Mononuclear cell (primary cell): Measurements from ENCODE around the gene HIVEP3. TPM values are rescaled to one million over a fixed set of nuclear protein-coding genes. Genes with fewer than 3 reads are reported as not detected.

Experiments used
- H3K27me3 ChIP-seq: 2 replicates; pipeline ENCODE4 v1.6.0; 2011; ENCODE audit warnings: low read length, control low read depth; ENCODE audit not compliant: insufficient read depth
- H3K4me1 ChIP-seq: 2 replicates; pipeline ENCODE4 v1.5.1; 2011; ENCODE audit warnings: mild to moderate bottlenecking, low read length, control low read depth; ENCODE audit not compliant: insufficient read depth
- H3K4me3 ChIP-seq: 2 replicates; pipeline ENCODE4 v1.5.1; 2011; ENCODE audit warnings: mild to moderate bottlenecking, low read length, moderate library complexity
- H3K9me3 ChIP-seq: 2 replicates; pipeline ENCODE4 v1.5.1; 2011; ENCODE audit warnings: low read depth, mild to moderate bottlenecking, control low read depth, low read length
- total RNA-seq: library from RNA; depleted of rRNA; stranded (reverse); fragments of >200 nt; gene quantifications from one replicate; pipeline ENCODE4 v1.2.3, GENCODE V29; 2012

The HIVEP3 gene
- total RNA-seq, 1 donor, result 3.9 TPM

DNA sequence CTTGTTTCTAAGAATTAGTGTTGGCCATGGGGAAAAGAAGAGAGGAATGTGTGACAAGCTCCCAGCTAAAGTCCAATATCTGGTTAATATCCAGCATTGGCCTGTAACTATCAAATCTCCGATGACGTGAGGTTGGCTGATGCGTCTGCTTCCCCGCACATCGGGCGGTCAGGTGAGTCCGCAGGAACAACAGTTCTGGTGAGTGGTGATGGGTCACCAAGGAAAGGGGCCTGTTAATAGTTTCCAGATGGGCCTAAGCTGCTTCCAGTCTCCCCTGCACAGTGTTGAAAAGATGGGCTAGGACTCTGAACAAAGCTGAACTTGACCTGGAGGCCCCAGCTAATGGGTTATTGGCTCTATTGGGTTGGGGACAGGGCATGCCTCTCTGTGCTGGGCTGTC lies 241.1 kb downstream of the HIVEP3 start:
- H3K27me3 ChIP-seq, result no peaks in the 10 kb centered on the region
- peaks cover 60% of the 10 kb centered on the region for H3K4me1 ChIP-seq
- H3K9me3 ChIP-seq, result no peaks in the 10 kb centered on the region

DNA sequence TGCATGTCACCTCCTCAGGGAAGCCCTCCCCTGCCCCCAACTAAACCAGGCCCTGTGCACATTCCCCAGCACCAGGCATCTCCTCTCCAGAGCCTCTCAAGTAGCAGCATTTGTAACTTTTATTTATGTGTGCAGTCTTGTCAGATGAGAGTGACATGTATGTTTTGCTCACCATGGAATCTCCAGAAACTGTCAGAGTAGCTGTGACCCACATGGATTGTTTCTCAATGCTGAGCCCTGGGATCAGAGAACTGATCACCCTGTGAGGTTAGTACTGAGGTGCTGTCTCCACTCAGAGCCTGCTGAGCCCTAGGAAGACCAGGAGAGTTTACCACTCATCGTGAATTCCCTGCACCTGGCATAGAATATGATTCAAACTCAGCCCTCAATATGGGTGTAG lies 243.3 kb downstream of the HIVEP3 start:
- peaks cover 54% of the 10 kb centered on the region for H3K4me1 ChIP-seq
- H3K4me3 ChIP-seq, result no peak overlapping the region
- H3K27me3 ChIP-seq, result no peaks in the 10 kb centered on the region
- no peaks in the 10 kb centered on the region for H3K9me3 ChIP-seq

More for the DNA sequence above, 241.1 kb downstream of the HIVEP3 start:
- no peak overlapping the region for H3K4me3 ChIP-seq

DNA sequence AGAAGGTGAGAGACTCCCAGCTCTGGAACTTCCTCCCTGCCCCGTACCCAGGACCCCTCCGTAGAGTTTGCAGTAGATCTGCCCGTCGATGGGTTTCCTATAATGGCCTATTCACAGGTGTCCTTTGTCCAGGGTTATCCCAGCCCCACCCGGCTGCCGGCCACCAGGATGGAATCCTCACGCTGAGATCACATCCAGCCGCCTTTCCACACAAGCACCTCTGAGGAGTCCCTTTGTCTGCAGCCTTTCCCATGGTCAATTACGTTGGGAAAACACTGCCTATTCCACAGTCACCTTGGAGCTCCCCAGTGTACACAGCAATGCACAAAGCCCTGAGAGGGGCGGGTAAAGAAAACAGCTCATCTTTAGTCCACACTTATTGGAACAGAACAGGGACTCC lies 244.2 kb downstream of the HIVEP3 start:
- H3K9me3 ChIP-seq, result no peaks in the 10 kb centered on the region
- H3K27me3 ChIP-seq, result no peaks in the 10 kb centered on the region
- no peak overlapping the region for H3K4me3 ChIP-seq
- H3K4me1 ChIP-seq, result peaks cover 49% of the 10 kb centered on the region

DNA sequence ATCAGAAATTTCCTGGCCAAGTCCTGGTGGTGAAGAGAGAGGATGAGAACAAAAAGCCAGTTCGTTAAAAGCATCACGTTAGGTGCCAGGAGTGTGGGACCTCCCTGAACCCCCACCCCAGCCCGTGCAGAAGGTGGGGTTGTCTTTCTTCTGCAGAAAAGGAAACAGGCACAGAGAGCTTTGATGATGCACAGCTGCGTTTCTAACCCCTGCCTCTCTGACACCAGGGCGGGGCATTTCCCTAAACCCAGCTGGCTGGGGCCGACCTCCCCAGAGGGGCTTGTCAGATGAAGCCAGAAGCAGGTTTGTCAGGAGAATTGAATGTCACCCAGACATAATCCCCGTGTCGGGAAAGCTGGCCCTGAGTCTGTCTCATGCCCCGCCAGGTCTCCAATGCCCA lies 244.9 kb downstream of the HIVEP3 start:
- peaks cover 42% of the 10 kb centered on the region for H3K4me1 ChIP-seq
- H3K4me3 ChIP-seq, result no peak overlapping the region
- H3K9me3 ChIP-seq, result no peaks in the 10 kb centered on the region
- no peaks in the 10 kb centered on the region for H3K27me3 ChIP-seq

DNA sequence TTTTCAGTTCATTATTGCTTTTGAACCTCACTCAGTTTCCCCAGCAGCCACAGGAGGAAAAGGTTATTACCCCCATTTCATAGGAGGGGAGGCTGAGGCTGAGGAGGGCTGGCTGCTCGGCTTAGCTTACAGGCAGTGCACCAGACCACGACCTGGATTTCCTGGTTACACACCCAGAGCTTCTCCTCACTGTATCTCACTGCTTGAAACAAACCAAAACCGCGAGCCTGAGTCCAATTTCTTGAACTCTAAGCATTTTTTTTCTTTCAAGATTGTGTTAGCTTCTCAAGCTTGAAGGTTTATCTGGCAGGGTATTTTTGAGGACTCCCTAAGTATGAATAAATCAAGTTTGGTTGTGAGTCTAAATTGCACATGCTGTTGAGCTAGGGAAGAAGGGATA lies 245.3 kb downstream of the HIVEP3 start:
- Histone ChIP-seq H3K27me3 (no peaks in the 10 kb centered on the region), H3K4me1 (peaks cover 38% of the 10 kb centered on the region), H3K4me3 (no peak overlapping the region), H3K9me3 (no peaks in the 10 kb centered on the region)

DNA sequence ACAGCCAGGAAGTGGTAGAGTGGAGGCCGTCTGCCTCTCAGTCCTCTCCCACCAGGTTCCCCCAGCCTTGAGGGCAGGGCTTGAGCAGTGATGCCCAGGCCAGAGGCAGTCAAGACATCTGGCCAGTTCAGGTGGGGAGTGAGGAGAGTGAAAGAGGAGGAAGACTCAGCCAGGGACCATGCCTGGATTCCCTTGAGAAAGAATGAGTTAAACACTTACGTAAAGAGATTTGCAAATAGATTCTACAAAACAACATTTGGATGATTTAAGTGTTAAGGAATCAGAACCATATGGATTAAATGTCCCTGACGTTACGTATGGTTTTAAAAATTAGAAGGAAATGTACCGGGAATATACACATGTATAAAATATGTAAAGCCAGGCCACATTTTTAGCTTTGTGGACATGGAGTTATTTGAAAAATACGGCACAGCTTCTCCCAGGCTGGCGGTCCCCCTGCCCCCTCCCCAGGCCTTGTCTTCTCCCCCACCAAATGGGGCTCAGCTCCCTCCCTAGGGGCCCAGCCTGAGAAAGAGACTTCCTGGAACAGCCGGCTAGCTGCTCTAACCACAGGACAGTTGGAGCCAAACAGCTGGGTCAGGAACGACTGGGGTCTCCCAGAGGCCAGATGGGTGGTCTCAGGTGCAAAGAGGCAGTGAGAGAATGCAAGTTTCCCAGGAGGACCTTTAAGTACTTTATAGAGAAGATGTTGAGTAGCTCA lies 245.9 kb downstream of the HIVEP3 start:
- no peaks in the 10 kb centered on the region for H3K27me3 ChIP-seq
- H3K4me1 ChIP-seq, result peaks cover 36% of the 10 kb centered on the region
- H3K4me3 ChIP-seq, result no peak overlapping the region
- H3K9me3 ChIP-seq, result no peaks in the 10 kb centered on the region

DNA sequence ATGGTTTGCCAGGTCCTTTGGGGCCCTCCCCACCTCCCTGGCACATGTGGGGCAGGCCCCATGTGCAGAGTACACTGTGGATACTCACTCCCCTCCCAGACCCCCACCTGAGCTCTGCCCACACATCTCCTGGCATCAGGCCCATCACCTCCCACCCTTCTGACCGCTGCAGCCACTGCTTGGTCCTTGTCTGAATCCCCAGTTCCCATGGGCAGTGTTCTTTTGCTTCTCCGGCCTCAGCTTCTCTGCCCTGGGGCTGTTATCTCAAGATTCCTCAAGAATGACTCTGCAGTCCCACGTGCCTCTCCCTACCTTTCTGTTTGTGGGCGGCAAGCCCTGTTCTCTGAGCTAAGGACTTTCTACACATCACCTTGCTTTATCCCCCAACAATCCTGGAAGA lies 246.5 kb downstream of the HIVEP3 start:
- Histone ChIP-seq H3K4me3 (no peak overlapping the region), H3K27me3 (no peaks in the 10 kb centered on the region), H3K9me3 (no peaks in the 10 kb centered on the region), H3K4me1 (peaks cover 42% of the 10 kb centered on the region)

DNA sequence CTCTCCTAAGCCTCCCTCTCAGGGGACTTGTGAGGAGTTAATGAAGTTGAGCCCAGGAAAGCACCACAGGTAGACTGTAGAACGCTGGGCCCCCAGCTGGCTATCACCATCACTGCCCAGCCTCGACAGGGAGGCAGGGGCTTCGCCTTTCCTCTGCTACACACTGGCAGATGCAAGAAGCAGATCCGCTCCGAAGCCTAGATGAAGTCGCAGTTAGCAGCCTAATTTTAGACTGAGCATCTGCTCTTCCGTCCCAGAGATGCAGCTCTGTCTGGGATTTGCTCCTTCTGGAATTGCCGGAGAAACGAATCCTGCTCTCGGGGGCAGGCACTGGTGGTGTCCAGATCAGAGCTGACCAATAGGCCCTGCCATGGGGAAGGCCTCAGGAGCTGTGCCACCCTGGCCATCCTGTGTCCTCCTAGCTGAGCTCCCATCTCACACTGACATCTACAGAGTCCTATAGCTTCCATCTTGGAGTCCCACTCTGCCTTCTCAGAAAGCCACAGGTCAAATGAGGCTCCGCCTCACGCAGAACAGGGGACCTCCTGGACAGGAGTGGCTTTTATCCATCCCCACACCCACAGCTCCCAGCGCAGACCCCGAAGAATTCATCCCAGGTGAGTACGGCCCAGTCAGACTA lies 247.5 kb downstream of the HIVEP3 start:
- H3K9me3 ChIP-seq, result no peaks in the 10 kb centered on the region
- H3K4me1 ChIP-seq, result peaks cover 51% of the 10 kb centered on the region
- H3K27me3 ChIP-seq, result no peaks in the 10 kb centered on the region

DNA sequence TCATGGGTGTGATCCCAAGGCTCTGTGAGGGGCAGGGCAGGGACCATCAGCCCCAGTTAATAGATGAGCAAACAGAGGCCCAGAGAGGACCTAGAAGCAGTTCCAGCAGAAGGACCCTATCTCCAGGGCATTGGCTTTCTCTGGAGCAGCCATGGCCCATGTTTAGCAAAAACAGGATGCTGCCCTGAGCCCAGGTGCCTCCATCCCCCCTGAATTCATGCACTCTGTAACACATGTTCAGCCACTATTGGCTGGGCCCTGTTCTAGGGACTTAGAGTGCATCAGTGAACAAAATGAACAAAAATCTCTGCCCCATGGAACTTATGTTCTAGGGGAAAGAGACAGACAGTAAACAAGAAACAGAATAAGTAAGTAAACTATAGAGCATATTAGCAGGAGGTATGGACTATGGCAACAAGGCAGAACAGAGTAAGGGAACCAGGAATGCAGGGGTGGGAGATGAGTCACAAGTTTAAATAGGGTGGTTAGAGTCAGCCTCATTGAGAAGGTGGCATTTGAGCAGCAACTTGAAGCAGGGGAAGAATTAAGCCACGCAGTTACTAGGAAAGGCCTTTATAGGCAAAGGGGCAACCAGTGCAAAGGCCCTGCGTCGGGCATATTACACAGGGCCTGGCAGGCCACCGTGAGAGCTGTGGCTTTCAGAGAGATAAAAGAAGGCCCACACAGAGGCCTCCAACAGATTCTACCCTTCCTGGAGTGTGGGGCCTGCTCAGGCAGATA lies 248.3 kb downstream of the HIVEP3 start:
- no peaks in the 10 kb centered on the region for H3K27me3 ChIP-seq
- H3K4me1 ChIP-seq, result peaks cover 51% of the 10 kb centered on the region
- no peaks in the 10 kb centered on the region for H3K9me3 ChIP-seq
- H3K4me3 ChIP-seq, result no peak overlapping the region

More for the DNA sequence above, 247.5 kb downstream of the HIVEP3 start:
- no peak overlapping the region for H3K4me3 ChIP-seq

DNA sequence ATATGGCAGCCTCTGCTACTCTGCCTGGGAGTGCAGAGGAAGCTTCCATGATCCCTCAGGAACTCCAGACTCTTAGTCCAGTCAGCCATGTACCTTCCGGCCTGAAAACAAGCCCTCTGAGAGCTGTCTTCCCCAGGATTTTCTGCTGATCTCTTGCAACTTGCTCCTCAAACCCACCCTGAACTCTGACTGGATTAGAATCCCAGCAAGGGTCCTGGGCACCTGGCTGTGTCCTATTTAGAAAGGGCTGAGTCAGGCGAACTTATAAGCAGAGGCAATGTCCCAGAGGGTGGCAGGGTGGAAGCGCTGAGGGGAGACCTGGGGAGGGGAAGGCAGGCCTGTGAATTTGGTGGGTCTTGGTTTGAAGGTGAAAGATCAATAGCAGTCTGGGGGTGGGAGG lies 249.8 kb downstream of the HIVEP3 start:
- Histone ChIP-seq H3K4me3 (no peak overlapping the region), H3K9me3 (no peaks in the 10 kb centered on the region), H3K27me3 (no peaks in the 10 kb centered on the region), H3K4me1 (peaks cover 45% of the 10 kb centered on the region)

DNA sequence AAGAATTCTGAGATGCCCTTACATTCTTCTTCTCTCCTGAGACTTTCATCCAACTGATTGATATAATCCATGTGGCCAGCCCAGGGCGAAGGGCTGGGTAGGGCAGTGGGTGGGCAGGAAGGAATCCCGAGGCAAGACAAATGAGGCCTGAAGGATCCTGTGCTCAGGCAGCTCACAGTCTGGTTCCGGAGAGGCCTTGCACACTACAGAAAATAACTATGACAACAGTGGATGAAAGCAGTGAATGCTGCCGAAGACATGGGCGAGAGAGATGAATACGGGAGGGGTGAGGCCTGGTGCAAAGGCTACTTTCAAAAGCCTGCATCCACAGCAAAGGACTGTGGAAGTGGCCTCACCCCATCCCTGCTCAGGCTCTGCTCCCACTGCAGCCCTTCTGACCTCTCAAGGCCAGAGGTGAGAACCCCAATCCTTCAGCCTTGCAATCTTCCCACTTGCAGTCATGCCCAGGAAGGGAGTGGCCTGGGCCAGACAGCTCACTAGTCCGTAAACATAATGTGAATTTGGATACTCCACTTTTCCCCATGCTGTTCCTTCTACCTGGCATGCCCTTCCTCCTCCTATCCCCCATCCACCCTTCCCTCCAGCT lies 250.6 kb downstream of the HIVEP3 start:
- Histone ChIP-seq H3K9me3 (no peaks in the 10 kb centered on the region), H3K27me3 (no peaks in the 10 kb centered on the region), H3K4me1 (peaks cover 45% of the 10 kb centered on the region), H3K4me3 (no peak overlapping the region)

DNA sequence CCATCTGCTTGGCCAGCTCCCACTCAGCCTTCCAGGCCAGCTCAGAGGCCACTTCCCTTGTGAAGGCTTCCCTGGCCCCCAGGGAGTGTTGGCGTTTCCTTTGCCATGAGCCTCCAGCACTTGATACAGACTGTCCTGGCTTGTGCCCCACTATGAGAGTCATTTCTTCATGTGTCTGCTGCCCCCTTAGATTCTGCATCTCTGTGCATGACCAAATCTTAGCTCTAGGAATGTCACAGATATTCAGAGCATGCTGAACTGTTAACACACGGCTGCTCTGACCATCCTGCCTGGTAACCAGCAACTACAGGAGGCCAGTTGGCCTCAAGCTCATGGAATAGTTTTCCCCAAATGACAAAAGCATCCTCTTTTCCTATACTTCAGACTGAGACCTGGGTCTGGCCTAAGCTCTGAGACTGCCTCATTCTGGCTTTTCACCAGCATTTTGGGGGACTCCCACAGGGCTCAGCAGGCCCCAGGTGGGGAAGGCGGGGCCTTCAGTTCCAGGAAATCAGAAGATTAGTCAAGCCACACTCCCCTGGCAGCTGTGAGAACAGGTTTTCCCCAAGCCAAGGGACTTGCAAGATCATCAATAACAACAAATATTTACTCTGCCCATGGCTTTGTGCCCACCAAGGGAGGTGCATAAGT lies 251.6 kb downstream of the HIVEP3 start:
- Histone ChIP-seq H3K4me1 (peaks cover 38% of the 10 kb centered on the region), H3K4me3 (no peak overlapping the region), H3K9me3 (no peaks in the 10 kb centered on the region)

DNA sequence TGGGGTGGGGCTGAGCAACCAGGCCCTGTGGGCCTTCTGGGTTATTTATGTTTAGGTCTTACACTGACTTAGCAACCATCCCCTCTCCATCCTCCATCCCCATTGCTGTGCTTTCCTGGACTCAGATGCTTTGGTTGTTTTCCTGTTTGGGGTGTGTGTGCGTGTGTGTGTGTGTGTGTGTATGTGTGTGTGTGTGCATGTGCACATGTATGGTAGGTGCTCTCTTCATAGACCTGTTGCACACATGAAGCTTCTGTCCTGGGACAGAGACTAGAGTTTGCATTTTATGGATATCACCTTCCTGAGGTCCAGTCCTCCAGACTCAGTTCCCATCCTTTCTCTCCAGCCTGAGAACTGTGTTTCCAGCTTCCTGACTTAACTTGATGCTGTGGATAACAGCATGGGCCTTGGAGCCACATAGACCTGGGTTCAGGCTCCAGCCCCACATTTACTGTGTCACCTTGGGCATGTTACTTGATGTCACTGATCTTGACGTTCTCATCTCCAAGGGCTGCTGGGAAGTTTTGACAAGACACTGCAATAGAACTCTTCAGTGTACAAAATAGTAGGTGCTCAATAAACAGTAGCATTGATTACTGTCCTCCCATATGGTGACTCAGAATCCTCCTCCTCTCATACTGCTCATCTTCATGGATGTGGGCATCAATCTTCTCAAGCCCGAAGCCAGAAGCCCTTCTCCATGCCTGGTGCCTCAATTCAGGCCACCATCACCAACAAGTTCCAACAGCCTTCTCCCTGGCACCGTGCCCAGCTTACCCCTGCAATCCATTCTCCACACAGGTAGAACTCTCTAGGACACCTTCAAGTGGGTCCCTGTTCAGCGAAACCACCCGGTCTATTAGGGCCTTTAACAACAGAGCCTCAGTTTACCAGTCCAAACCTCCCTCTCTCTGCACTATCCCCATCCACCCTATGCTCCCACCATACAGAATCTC lies 252.5 kb downstream of the HIVEP3 start:
- peaks cover 40% of the 10 kb centered on the region for H3K4me1 ChIP-seq
- no peaks in the 10 kb centered on the region for H3K9me3 ChIP-seq
- no peaks in the 10 kb centered on the region for H3K27me3 ChIP-seq
- H3K4me3 ChIP-seq, result no peak overlapping the region

More for the DNA sequence above, 251.6 kb downstream of the HIVEP3 start:
- no peaks in the 10 kb centered on the region for H3K27me3 ChIP-seq
